Measurements from ENCODE around the gene FSTL5.
"Not testable (repeated sequence)": the region's sequence is repeated elsewhere in the genome, so short reads cannot be mapped to it uniquely, and the experiment has no call there.

The FSTL5 gene

GRCh38 chr4:162163892-162164759 lies at the start of gene FSTL5:
Gene FSTL5, minus strand, starts transcription at chr4:162164000. Its CDS starts 52,604 bp downstream, at chr4:162111396.
- no peak for DNase-seq (ENCODE audit: low read depth in 2 of 2)

- DNase-seq (ENCODE audit: low read depth in 2 of 2): no peak
Observed at GRCh38 chr4:162209706-162210105, 45.9 kb upstream of the FSTL5 start.

- DNase-seq (ENCODE audit: low read depth in 2 of 2): not testable (repeated sequence)
Observed at GRCh38 chr4:162203478-162203877, 39.7 kb upstream of the FSTL5 start.

- no peak for DNase-seq (ENCODE audit: low read depth in 2 of 2)
Observed at GRCh38 chr4:162201673-162202072, 37.9 kb upstream of the FSTL5 start.

- no peak for DNase-seq (ENCODE audit: low read depth in 2 of 2)
Observed at GRCh38 chr4:162170509-162170908, 6.7 kb upstream of the FSTL5 start.

- no peak for DNase-seq (ENCODE audit: low read depth in 2 of 2)
Observed at GRCh38 chr4:162164906-162165510, 1.2 kb upstream of the FSTL5 start.

- DNase-seq (ENCODE audit: low read depth in 2 of 2): no peak
Observed at GRCh38 chr4:162162672-162163071, 1.1 kb downstream of the FSTL5 start.

GRCh38 chr4:162157241-162157640 lies 6.6 kb downstream of the FSTL5 start:
- DNase-seq (ENCODE audit: low read depth in 2 of 2): no peak

- no peak for DNase-seq (ENCODE audit: low read depth in 2 of 2)
Observed at GRCh38 chr4:162154862-162155540, 8.8 kb downstream of the FSTL5 start.

GRCh38 chr4:162151850-162152249 lies 11.9 kb downstream of the FSTL5 start:
- DNase-seq (ENCODE audit: low read depth in 2 of 2): no peak

- DNase-seq (ENCODE audit: low read depth in 2 of 2): no peak
Observed at GRCh38 chr4:162151386-162151785, 12.4 kb downstream of the FSTL5 start.

GRCh38 chr4:162149644-162150043 lies 14.2 kb downstream of the FSTL5 start:
- DNase-seq (ENCODE audit: low read depth in 2 of 2): no peak

- no peak for DNase-seq (ENCODE audit: low read depth in 2 of 2)
Observed at GRCh38 chr4:162140051-162140683, 23.6 kb downstream of the FSTL5 start.

- no peak for DNase-seq (ENCODE audit: low read depth in 2 of 2)
Observed at GRCh38 chr4:162139412-162139811, 24.4 kb downstream of the FSTL5 start.

- DNase-seq (ENCODE audit: low read depth in 2 of 2): no peak
Observed at GRCh38 chr4:162131256-162131655, 32.5 kb downstream of the FSTL5 start.

GRCh38 chr4:162126729-162127128 lies 37.1 kb downstream of the FSTL5 start:
- DNase-seq (ENCODE audit: low read depth in 2 of 2): no peak

GRCh38 chr4:162117051-162117450 lies 46.7 kb downstream of the FSTL5 start:
- no peak for DNase-seq (ENCODE audit: low read depth in 2 of 2)

GRCh38 chr4:162116095-162116779 lies 47.6 kb downstream of the FSTL5 start:
- no peak for DNase-seq (ENCODE audit: low read depth in 2 of 2)

GRCh38 chr4:162115333-162115732 lies 48.5 kb downstream of the FSTL5 start:
- no peak for DNase-seq (ENCODE audit: low read depth in 2 of 2)

- DNase-seq (ENCODE audit: low read depth in 2 of 2): no peak
Observed at GRCh38 chr4:162111078-162111477, 52.7 kb downstream of the FSTL5 start.

GRCh38 chr4:162104459-162105124 lies 59.2 kb downstream of the FSTL5 start:
- no peak for DNase-seq (ENCODE audit: low read depth in 2 of 2)

Measured in activated CD8-positive, alpha-beta memory T cell treated with anti-CD3 and anti-CD28 coated beads for 4 hours (primary cell).